Mesodermal cell (in vitro differentiated cells): ENCODE results near the gene D2HGDH.
"Not testable (repeated sequence)": the region's sequence is repeated elsewhere in the genome, so short reads cannot be mapped to it uniquely, and the experiment has no call there.

Experiments used
- H3K27ac ChIP-seq: 2 replicates; pipeline ENCODE4 v1.7.0; 2013; ENCODE audit warnings: mild to moderate bottlenecking, low read depth, low read length, moderate library complexity; ENCODE audit not compliant: severe bottlenecking
- H3K36me3 ChIP-seq: 2 replicates; pipeline ENCODE4 v1.7.1; 2013; ENCODE audit warnings: mild to moderate bottlenecking, low read length, moderate library complexity; ENCODE audit not compliant: control insufficient read depth, insufficient read depth
- H3K4me1 ChIP-seq: one replicate; pipeline ENCODE4 v1.7.1; 2013; ENCODE audit warnings: mild to moderate bottlenecking, low read length; ENCODE audit not compliant: insufficient read depth, control insufficient read depth, poor library complexity, severe bottlenecking
- H3K4me3 ChIP-seq: 2 replicates; pipeline ENCODE4 v1.7.0; 2013; ENCODE audit warnings: low read length, control low read depth, mild to moderate bottlenecking; ENCODE audit not compliant: insufficient read depth, poor library complexity, severe bottlenecking; ENCODE audit errors: extremely low read depth
- H3K9me3 ChIP-seq: 2 replicates; pipeline ENCODE4 v1.7.1; 2013; ENCODE audit warnings: mild to moderate bottlenecking, low read length, moderate library complexity; ENCODE audit not compliant: control insufficient read depth
- WGBS, 2 experiments: methylation state at CpG; one replicate each; pipeline ENCODE4 v1.1.5; 2013; ENCODE audit warnings: missing lambda C conversion rate in 2 of 2; ENCODE audit not compliant: insufficient coverage in 2 of 2; 5-methylcytosine and 5-hydroxymethylcytosine counted together

D2HGDH gene

DNA sequence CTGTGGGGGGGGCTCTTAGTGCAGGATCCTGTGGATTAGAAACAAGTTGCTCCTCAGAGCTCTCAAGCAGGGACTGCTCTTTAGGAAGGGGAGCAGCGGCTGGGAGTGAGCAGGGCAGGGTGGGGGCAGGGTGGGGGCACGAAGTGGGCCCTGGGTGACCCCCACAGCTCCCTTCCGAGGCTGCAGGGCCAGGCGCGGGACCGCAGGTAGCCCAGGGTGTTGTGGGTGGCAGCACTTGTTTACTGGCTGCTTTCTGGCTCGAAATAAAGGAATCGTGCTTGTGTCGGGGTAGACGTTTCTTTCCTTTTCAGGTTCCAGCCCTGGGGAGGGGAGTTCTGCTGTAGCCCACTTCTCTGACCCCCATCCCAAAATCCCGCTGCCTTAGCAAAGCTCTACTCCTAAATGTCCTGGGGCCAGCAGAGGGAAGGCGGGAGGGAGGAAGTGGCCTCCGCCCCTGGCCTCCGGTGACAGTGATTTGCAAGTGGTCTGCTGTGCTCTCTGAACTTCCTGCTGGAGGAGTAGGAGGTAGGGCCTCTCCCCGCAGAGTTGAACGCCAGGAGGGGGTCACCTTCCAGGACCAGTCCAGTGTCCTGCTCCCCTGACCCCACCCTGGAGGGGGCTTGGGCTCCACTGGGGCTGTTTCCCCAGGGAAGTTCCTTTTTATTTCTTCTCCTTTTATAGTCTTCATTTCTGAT is 82.8 kb downstream of the D2HGDH start:
- H3K4me3 ChIP-seq = no peak overlapping the region
- H3K36me3 ChIP-seq = no peaks in the 10 kb centered on the region
- H3K4me1 ChIP-seq = no peaks in the 10 kb centered on the region
- H3K27ac ChIP-seq = no peak overlapping the region
- 75 to 80% methylated on average over 9 to 13 of the region's 16 CpGs for WGBS, 2 experiments
- H3K9me3 ChIP-seq = peaks cover under 1% of the 10 kb centered on the region

DNA sequence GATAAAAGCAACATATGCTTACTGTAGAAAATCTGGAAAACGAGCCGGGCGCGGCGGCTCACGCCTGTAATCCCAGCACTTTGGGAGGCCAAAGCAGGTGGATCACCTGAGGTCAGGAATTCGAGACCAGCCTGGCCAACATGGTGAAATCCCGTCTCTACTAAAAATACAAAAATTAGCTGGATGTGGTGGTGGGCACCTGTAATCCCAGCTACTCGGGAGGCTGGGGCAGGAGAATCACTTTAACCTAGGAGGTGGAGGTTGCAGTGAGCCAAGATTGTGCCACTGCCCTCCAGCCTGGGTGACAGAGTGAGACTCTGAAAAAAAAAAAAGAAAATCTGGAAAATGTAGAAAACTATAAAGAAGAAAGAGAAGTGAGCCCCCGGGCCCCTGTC is 83.4 kb downstream of the D2HGDH start:
- H3K4me1 ChIP-seq, H3K27ac ChIP-seq, H3K9me3 ChIP-seq, H3K4me3 ChIP-seq, H3K36me3 ChIP-seq: not testable (repeated sequence)
- 98 to 100% methylated on average over 1 to 8 of the region's 10 CpGs for WGBS, 2 experiments
